SKM-1 (cell line): ENCODE measurements around the gene CRHR1.

Source experiments
- DNase-seq: peaks from one replicate; lab custom pipeline; 2025; ENCODE audit not compliant: unreplicated experiment; lab: John Stamatoyannopoulos, UW

The CRHR1 gene

GRCh38 chr17:45787044-45787443 is 2.9 kb downstream of the CRHR1 start:
- no peak for DNase-seq

DNA sequence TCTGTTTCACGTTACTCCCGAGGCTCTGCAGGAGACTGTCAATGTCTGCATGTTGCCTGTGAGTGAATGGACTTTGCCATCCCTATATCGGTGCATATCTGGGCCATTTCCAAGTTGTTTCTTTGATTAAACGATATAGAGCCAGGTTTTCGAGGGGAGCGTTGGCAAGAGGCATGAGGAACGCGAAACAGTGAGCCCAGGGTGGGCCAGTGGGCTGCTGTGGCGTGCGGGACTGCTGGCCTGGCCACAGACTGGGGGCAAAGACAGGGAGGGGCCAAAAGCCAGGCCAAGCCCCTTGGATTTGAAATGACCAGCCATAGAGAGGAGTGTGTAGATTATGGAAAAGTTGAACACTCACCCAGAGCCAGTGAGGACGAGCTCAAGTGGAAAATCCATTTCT is 3.5 kb downstream of the CRHR1 start:
- DNase-seq = no peak

- DNase-seq = no peak
Measured at GRCh38 chr17:45788057-45788456, 3.9 kb downstream of the CRHR1 start.

GRCh38 chr17:45789874-45790273 is 5.8 kb downstream of the CRHR1 start:
- no peak for DNase-seq

GRCh38 chr17:45790296-45790922 is 6.3 kb downstream of the CRHR1 start:
- DNase-seq = no peak

DNA sequence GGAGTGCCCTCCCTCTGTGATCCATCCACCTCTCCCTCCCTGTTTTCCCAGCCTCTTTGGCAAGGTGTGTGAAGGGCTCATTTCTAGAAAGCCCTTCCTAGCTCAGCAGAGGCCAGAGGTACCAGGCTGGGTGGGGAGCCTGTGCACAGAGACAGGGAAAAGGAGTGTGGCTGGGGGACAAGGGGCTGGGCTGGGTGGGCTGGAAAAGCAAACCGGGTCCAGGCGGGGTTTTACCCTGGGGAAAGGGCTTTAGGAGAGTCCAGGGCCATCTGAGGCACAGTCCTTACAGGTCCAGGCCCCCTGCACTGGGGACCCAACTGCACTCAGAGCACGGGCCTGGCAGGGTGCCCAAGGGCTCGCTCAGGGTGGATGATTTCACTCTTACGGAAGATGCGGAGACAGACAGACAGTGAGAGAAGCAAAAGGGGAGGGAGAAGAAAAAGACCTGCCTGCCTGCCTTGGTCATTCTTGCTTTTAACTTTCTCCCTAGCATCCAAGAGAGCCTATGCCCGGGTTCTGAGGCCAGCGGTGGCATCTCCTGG is 7.0 kb downstream of the CRHR1 start:
- no peak for DNase-seq

GRCh38 chr17:45791935-45792334 is 7.8 kb downstream of the CRHR1 start:
- no peak for DNase-seq

DNA sequence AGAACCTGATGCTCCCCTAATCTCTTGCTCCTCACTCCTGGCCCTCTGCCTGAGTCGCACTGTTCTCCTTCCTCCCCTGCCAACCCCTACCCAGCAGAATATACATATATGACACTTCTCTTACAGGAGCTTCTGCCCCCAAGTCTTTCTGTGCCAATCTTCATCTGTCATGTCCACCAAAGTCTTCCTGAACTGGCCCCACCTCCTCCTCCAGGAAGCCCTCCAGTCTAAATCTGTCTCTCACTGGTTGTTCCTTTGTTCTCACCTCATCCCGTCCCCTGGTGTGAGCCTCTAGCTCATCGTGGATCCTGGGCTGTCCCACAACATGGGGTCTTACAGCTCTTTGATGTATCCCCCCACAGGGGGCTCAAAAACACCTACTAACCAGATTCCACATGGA is 8.3 kb downstream of the CRHR1 start:
- DNase-seq = no peak

DNA sequence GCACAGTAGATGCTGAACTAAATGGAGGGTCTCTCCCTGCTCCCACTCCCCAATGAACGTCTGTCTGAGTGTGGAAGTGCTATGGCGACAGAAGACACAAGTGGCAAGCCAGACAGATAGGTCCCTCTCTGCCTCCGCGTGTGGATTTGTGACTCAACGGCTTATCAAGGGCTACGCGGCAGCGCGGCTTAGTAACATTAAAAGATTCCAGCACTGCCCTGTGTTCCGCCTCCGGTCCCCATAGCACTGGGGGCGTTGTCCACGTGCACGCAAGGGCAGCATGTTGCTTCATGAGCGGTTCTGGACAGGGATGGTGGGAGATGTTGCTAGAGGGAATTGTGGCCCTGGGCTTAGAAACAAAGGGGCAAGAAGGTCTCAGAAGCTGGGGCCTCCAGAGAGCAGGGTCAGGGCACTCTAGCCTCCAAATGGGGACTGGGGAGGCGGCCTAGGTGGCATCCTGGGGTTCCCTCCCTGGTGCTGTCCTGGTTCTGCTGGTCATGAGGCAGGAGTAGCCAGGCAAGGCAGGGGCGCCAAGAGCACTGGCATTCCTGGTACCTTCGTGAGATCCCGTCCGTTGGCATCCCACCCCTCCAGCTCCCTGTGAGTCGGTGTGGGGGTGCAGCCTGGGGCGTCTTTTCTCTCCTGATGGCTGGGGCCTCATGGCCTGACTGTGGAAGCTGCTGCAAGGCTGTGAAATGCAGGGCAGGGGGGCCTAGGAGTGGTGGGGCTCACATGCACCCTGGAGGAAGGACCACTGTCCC is 9.1 kb downstream of the CRHR1 start:
- DNase-seq = no peak

DNA sequence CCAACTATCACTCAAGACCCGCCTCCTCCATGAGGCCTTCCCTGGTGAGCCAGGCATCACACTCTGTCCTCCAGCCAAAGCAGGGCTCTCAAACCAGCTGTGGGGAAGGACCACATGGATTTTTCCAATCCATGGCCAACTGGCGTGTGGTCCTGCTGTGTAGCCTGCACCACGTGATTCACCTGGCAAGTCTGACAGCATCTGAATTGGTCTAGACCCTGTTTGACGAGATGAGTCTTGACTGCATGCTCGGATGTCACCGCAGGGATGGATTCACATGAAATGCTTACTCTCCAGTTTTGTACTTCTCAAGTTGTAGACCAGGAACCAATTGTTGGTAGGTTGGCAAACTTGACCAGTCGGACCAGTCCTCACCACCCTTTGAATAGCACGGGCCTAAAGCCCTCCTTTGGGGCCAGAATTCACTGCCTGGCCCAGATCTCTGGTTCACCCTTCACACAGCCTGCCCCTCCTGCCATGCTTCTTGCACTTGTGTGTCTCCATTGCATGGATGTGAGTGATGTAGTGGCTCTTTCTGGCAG is 9.9 kb downstream of the CRHR1 start:
- no peak for DNase-seq

DNA sequence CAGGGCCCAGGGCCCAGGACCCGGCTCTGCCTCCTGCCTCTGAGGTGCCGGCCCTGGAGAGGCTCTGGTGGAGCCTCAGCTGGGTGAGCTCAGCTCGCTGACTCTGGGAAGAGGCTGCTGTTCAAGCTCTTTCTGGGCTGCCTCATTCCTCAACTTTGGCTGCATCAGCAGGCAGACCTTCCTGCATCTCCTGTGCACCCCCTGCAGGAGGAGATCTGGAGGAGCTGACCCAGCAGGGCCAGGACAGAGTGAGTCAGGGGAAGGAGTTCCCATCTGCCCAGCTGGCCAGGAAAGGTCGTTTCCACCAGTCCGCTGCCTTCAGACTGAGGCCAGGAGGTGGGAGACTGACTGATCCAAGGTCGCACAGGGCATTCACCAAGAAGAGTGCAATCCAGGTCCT is 10.7 kb downstream of the CRHR1 start:
- DNase-seq = no peak

DNA sequence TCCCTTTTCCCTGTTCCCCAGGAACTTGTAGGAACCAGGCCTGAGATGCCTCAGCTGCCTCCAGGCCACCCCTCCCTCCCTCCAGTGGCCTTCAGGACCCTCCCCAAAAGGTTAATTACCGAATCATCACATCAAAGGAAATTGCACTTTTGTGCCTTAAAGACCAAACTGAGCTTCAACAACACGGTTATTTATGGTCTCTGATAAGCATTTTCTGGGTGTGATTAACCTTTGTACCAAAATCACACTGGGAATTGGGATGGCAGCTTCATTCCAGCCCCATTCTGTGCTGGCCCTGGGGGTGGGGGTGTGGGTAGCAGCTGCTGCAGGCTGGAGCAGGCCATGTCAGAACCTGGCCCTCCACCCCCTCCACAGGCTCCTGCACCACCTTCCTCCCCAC is 16.7 kb downstream of the CRHR1 start:
- no peak for DNase-seq

DNA sequence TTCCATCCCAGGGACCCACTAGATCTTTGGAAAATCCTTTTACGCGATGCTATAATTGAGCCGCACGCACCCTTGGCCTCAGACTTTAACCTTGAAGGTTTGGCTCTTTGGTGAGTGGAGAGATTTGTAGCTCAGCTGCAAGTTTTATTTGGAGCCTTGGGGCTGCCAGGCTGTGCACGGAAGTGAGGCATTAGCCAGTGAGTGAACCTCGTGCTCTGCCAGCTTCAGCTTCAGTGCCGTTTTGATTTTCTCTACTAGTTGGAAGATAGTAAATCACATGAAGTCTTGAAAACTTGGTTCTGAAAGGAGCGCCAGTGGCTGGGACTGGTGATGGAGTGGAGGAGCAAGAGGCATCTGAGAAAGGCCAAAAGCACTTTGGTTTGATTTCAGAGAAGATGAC is 17.3 kb downstream of the CRHR1 start:
- no peak for DNase-seq

DNA sequence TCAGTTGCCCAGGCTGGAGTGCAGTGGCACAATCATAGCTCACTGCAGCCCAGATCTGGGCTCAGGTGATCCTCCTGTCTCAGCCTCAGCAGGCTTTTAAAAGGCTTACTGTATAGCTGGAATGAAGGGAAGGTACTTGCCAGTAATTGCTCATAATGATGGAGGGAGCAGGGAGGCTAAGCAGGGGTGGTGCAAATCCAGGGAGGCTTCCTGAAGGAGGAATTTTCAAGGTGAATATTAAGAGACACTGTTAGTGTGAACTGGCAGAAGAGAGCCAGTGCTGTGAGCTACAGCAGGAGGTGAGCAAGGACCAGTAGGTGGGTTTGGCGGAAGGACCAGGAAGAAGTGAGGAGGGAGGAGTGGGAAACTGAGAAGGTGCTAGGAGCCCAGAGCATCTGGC is 24.7 kb downstream of the CRHR1 start:
- no peak for DNase-seq

- no peak for DNase-seq
Measured at GRCh38 chr17:45809499-45809898, 25.4 kb downstream of the CRHR1 start.

DNA sequence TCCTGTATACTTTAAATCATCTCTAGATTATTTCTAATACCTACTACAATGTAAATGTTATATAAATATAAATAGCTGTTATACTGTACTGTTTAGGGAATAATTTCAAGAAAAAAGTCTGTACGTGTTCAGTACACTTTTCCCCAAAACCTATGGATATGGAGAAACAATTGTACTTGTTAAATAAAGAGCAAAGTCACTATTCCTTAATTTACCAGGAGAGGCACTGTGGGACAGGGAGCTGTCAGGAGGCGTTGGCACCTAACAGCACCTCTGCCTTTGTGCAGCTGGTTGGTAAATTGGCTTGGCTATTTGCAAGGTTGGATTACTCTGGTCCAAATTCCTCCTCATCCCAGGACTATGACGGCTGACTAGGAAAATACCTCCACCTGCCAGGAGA is 28.0 kb downstream of the CRHR1 start:
- DNase-seq = no peak

DNA sequence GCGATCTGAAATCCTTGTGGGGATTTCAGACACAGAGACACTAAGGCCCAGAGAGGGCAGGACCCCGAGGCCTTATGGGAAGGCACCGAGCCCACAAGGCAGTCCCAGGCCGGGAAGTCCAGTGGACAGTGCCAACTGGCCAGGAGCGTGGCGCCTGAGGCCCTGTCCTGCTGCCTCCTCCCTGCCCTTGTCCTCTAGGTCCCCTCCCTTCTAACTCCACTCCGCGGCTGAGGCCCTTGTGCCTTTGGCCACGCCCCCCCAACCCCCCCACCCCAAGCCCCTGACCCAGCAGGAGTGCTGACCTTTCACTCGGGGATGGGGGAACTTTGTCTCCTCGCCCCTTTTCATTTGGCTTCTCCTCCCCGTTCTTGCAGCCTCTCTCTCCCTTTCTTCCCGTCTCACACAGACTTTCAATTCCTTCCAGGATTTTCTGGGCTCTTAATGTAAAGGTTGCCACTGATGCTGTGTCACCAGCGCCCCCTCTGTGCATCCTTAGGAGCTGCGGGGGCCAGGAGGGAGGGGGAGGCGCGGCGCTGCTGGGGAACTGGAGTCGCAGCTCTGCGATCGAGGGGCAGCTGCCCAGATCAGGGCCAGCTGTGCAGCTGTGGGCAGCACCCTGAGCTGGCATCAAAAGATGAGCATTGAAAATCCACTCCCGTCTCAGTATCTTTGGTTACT is 29.1 kb downstream of the CRHR1 start:
- no peak for DNase-seq

DNA sequence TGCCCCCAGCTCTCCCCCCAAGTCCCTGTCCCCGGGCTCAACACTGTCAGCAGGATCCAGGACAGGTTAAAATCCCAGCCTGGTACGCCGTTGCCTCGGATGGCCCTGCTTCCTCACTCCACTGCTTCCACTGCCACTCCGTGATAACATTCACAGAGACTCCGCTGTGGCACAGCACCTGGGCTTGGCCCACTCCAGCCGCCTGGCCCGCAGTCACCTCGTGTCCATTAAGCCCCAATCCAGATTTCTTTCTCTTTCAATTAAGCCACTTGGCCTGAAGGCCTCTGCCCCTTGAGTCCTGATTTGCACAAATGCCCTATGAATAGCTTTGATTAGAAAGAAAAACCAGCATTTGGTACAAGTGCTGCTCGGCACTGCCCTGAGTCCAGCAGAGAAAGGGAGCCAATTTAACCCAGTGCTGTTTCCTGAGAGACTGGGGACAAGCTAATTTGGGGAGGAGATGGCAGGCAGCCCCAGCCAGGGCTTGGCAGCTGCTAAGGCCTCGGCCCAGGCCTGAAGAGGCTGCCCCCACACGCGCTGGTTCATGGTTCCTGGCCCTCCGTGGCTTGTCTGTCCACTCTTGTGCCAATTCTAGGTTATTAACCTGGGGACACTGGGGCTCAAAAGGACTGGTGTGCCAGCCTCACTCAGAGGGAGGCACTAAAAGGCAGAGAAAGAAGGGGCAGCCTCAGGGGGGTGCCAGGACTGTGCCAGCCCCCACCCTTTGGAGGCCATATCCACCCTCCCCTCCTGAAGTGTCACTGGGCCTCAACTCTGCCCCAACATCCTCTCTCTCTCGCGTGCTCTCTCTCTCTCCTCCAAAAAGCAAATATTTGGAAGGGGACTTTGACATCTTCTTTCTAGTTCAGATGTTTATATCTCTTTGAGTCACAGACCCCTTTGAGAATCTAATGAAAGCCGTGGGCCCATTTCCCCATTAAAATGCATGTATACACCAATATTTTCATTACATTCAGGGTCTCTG is 30.8 kb downstream of the CRHR1 start:
- DNase-seq = no peak

DNA sequence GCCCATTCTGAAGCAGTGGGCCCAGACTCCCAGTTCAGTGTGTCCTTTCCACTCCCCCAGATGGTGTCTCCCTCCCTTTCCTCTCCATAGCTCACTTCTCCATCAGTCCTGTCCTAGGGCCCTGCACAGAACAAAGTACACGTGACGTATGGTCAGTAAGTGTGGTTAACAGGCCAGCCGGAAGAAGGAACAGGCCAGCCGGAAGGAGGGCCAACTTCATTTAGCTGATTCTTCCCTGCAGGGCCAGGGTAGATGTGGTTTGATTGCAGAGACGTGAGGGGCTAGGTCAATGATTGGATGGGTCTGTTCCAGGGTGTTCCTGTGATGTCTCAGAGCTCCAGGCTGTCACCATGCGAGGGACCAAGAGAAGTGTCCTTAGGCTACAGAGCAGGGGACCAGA is 31.6 kb downstream of the CRHR1 start:
- DNase-seq = no peak

DNA sequence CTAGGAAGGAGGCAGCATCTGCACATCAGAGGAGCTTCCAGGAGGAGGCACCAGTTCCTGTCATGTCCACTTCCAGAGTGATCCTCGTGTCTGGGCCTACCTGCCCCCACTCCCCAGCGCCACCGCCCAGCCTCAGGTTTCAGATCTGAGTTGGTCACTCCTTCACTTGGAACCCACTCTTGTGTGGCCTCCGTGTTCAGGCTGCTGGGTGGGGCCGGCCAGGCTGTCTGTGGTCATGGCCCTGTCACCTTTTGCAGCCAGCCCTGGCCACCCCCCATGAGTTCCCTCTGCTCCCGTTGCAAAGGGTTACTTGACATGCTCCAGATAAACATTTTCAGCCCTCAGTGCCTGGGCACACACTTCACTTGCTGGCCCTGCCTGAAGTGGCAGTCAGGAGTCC is 33.9 kb downstream of the CRHR1 start:
- no peak for DNase-seq

GRCh38 chr17:45818699-45819098 is 34.6 kb downstream of the CRHR1 start:
- no peak for DNase-seq
